Ramos (cell line): ENCODE data around the gene INPP5E.

Source experiments
- in situ Hi-C: fragments of 300-500 bp; cut with MboI; formaldehyde crosslinking; loops from one replicate; pipeline ENCODE4 v1.14.3; 2022; ENCODE audit warnings: low sequenced_read_pairs; ENCODE audit not compliant: unreplicated experiment

The INPP5E gene

GRCh38 chr9:136391737-136392537 lies 47.7 kb downstream of the INPP5E start:
- in situ Hi-C loops, result no loop called here

DNA sequence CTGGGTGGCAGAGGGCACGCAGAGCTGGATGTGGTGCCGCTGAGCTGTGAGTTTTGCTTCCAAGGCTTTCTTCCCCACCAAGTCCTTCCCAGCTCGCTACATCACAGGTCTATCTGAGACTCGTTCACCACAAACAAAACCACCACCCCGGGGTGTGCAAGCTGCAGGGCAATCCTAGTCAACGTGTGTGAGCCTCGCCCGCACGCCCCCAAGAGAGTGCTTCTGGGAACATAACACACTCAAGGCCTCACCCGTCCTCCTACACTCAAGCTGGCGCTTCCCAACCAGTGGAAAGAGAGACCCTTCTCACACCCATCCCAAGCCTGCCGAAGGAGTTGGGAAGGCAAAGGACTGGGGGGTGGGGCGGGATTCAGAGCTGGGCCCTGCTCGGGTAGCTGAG lies 50.2 kb downstream of the INPP5E start:
- in situ Hi-C loops, result no loop called here

GRCh38 chr9:136387217-136387616 lies 52.4 kb downstream of the INPP5E start:
- in situ Hi-C loops, result no loop called here

DNA sequence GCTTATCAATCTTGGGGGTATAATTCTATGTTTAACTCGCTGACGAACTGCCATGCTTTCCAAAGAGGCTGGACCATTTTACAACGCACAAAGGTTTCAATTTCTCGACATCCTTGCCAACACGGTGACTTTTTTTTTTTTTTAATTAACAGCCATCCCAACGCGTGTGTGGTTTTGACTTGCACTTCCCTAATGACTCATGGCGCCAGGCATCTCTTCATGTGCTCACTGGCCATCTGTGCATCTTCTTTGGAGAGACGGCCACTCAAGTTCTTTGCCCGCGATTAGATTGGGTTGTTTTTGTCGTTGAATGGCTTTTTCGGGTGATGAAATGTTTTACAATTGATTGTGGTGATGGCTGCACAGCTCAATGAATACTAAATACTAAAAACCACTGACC lies 53.6 kb downstream of the INPP5E start:
- in situ Hi-C loops, result no loop called here

DNA sequence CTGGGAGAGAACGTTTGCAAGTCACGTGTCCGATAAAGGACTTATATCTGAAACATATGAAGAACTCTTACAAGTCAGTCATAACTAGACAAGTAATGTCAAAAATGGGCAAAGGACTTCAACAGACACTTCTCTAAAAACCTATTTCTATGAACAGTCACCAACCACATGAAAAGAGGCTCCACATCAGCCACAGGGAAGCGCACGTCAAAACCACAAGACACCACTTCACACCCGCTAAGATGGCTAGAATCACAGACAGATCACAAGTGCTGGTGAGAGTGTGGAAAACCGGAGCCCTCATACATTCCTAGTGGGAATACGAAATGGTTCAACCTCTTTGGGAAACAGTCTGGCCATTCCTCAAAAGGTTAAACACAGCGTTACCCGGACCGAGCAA lies 54.6 kb downstream of the INPP5E start:
- in situ Hi-C loops, result no loop called here

GRCh38 chr9:136383436-136383835 lies 56.2 kb downstream of the INPP5E start:
- in situ Hi-C loops, result no loop called here

DNA sequence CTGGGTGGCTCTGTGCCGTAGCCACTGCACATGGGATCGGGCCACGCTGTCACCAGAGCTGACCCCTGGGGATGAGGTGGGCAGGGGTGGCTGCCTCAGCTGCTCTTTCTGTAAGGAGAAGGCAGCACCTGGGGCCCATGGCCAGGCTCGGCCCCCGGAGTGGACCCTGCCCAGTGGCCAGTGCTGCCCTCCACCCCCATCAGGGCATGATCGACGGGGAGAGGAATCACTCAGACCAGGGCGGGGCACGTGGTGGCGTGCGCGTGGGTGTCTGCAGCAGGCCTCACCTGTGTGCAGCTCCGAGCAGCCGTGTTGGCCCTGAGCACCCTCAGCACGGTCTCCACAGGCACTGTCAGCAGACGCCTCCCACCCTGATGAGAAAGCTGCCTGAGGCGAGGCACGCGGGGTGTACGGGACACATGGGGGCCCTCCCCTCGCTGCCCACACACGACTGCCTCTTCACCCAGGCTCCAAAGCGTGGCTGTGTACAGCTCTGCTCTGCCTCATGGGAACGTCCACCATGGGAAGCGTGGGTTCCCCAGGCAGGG lies 57.6 kb downstream of the INPP5E start:
- in situ Hi-C loops, result no loop called here

DNA sequence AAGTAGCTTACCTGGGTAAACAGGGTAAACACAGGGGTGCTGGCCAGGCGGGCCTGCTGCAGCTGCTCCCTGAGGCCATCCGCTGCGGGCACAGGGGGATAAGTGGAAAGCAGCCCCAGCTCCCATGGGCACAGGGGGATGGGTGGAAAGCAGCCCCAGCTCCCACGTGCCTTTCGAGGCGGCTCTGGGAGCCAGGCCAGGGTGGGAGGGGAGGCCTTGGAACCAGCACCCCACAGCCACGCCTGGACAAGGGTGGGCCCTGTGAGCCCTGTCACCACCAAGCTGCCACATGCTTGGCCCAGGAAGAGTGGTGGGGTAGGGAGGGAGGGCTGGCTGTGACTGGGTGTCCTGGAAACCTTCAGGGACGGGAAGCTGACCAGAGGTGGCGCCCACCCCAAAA lies 58.3 kb downstream of the INPP5E start:
- in situ Hi-C loops, result no loop called here

DNA sequence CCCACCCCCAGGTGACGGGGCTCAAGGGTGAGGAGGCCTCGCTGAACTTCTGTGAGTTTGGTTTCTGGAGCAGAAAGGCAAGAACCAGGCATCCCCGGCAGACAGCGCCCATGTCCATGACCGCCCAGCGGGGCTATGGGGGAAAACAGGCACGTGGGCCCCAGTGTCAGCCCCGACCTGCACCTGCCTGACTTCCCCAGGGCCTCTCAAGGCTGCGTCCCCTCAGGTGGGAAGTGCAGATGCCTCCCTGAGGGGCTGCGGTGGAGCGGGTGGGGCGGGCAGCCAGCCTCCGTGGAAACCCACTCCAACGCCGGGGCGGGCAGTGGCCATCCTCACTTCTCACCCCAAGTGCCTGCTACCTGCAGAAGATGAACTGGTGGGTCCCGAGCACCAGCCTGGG lies 59.3 kb downstream of the INPP5E start:
- in situ Hi-C loops, result no loop called here

GRCh38 chr9:136379891-136380290 lies 59.8 kb downstream of the INPP5E start:
- in situ Hi-C loops, result no loop called here

DNA sequence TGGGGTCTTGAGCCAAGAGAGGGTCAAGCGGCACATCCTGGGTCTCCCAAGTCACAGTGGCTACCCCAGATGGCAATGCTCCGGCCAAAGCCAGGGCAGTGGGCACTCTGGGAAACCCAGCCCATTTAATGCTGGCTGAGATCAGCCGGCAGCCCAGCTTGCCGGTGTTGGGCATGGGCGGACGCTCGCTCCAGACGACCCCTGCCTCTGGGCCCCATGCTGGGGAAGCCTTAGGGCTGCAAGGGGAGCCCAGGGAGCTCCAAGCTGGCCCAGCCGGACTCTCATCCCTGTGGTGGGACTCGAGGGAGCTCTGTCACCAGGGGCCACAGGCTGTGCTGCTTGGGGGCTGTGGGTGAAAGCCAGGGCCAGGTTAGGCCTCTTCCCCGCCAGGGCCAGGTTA lies 60.2 kb downstream of the INPP5E start:
- in situ Hi-C loops, result no loop called here

DNA sequence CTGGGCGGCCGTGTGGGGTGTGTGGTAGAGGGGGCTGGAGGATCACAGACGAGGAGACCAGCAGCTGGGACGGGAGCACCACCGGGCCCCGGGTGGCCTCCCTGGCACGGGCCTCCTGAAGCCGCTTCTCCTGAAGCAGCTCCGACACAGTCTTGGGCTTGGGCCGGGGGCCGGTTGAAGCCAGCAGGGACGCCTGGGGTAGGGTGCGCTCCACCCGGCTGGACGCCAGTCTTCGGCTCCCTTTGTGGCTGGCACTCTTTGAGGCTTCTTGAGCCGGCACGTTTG lies 60.7 kb downstream of the INPP5E start:
- in situ Hi-C loops, result no loop called here
